Adrenal gland (tissue), 12 donors: Measurements from ENCODE around the gene AHRR. TPM values are rescaled to one million over a fixed set of nuclear protein-coding genes. Genes with fewer than 3 reads are reported as not detected.

Source experiments
- DNase-seq, 7 donors: peaks; one replicate each; pipeline ENCODE4 v3.0.0-alpha.2; 2019 to 2020
- H3K27ac ChIP-seq, 5 donors: fragments of 200-600 bp; sonication (generic) in 4 of 5; 1 replicate in 3 of 5; 2 replicates in 2 of 5; pipeline versions ENCODE4 v1.5.1 to v1.8.0; 2016 to 2020; ENCODE audit warnings: mild to moderate bottlenecking in 1 of 5
- H3K27me3 ChIP-seq: fragments of 200-600 bp; 2 replicates; pipeline ENCODE4 v1.8.0; 2021
- H3K36me3 ChIP-seq, 2 donors: fragments of 200-600 bp; replicated peaks in 1 of 2; 1 replicate in 1 of 2; 2 replicates in 1 of 2; pipeline versions ENCODE4 v1.5.1 to v1.8.0; 2018 to 2022
- H3K4me1 ChIP-seq, 2 donors: fragments of 200-600 bp; replicated peaks in 1 of 2; 1 replicate in 1 of 2; 2 replicates in 1 of 2; pipeline versions ENCODE4 v1.5.1 to v1.8.0; 2018 to 2021
- H3K4me3 ChIP-seq, 4 donors: fragments of 200-600 bp; sonication (generic) in 3 of 4; one replicate each; pipeline ENCODE4 v1.5.1; 2016 to 2018
- H3K9me3 ChIP-seq, 3 donors: fragments of 200-600 bp; sonication (generic) in 1 of 3; replicated peaks in 1 of 3; 1 replicate in 2 of 3; 2 replicates in 1 of 3; pipeline versions ENCODE4 v1.5.1 to v1.8.0; 2016 to 2021
- POLR2A ChIP-seq, 2 donors: fragments of 450-650 bp; IDR thresholded peaks; one replicate each; pipeline ENCODE4 v1.6.1; 2017; ENCODE audit warnings: antibody characterized with exemption in 2 of 2, mild to moderate bottlenecking in 2 of 2, moderate library complexity in 1 of 2
- WGBS, 4 donors: extraction: QIAGEN DNeasy Blood & Tissue Kit in 2 of 4; methylation state at CpG; one replicate each; pipeline versions ENCODE4 v1.1.5 to v1.1.7; 2013 to 2017; 5-methylcytosine and 5-hydroxymethylcytosine counted together
- intact Hi-C, 2 donors: fragments of 100-400 bp; cut with DNase I; formaldehyde crosslinking; loops; one replicate each; pipeline versions ENCODE4 v1.14.1 to v1.15.0; 2022 to 2023
- polyA plus RNA-seq, 3 donors: library from polyadenylated mRNA; stranded (reverse); fragments of 200-250 nt in 2 of 3; fragments of 350-450 nt in 1 of 3; fragmentation: Illumina TruSeq in 1 of 3; extraction: RNeasy Lipid Tissue Mini Kit (QIAGEN cat#74804) in 1 of 3; gene quantifications; one replicate each; pipeline ENCODE4 v1.2.3, GENCODE V29; 2013 to 2014
- total RNA-seq, 9 donors: library from RNA; depleted of rRNA in 4 of 9; stranded (reverse); fragments of >200 nt in 4 of 9; fragments of 120-200 nt in 1 of 9; fragmentation: NEBNext Ultra II Directional in 1 of 9; extraction: Animal tissue kit (Norgen Biotek cat#: 25700) in 1 of 9; gene quantifications; one replicate each; pipeline versions ENCODE4 v1.1.0 to v1.2.4, GENCODE V29; 2013 to 2023
- TF ChIP-seq, protein P1 (sequence below), 6 experiments: fragments of 450-650 bp in 4 of 6; fragments of 200-600 bp in 2 of 6; sonication (generic) in 1 of 6; IDR thresholded peaks; 1 replicate in 5 of 6; 2 replicates in 1 of 6; pipeline versions ENCODE4 v1.5.1 to v1.8.0; 2016 to 2021; ENCODE audit warnings: antibody characterized with exemption in 6 of 6, mild to moderate bottlenecking in 2 of 6, moderate library complexity in 1 of 6
- donor health status: healthy with polysubstance abuse.
- donor health status: Bipolar disorder and iron deficiency.
- donor health status: DM: yes; HTN: yes; CAD: no.
- donor health status: DM: no; HTN: no; CAD: no.
- donor health status: DM: no; HTN: no; CAD: no.
- donor health status: DM: yes; HTN: yes; CAD: no.

The AHRR gene
- total and polyA plus RNA-seq, 12 donors: 0.17 to 3.6 (median 0.99) TPM

DNA sequence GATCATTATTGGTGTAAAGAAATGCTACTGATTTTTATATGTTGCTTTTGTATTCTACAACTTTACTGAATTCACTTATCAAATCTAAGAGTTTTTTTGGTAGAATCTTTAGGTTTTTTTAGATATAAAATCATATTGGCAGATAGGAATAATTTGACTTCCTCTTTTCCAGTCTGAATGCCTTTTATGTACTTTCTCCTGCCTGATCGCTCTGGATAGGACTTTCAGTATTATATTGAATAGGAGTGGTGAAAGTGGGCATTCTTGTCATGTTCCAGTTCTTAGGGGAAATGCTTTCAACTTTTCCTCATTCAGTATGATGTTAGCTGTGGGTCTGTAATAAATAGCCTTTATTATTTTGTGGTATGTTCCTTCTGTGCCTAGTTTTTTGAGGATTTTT lies 8.3 kb downstream of the AHRR start:
- TF ChIP-seq, protein P1, sequence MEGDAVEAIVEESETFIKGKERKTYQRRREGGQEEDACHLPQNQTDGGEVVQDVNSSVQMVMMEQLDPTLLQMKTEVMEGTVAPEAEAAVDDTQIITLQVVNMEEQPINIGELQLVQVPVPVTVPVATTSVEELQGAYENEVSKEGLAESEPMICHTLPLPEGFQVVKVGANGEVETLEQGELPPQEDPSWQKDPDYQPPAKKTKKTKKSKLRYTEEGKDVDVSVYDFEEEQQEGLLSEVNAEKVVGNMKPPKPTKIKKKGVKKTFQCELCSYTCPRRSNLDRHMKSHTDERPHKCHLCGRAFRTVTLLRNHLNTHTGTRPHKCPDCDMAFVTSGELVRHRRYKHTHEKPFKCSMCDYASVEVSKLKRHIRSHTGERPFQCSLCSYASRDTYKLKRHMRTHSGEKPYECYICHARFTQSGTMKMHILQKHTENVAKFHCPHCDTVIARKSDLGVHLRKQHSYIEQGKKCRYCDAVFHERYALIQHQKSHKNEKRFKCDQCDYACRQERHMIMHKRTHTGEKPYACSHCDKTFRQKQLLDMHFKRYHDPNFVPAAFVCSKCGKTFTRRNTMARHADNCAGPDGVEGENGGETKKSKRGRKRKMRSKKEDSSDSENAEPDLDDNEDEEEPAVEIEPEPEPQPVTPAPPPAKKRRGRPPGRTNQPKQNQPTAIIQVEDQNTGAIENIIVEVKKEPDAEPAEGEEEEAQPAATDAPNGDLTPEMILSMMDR (IDR thresholded peaks at IDR 0.05): no peak
- TF ChIP-seq POLR2A (IDR thresholded peaks at IDR 0.05): no peak
- H3K4me3 ChIP-seq: no peak overlapping the region
- H3K27me3 ChIP-seq: no peaks in the 10 kb centered on the region
- H3K4me1 ChIP-seq: no peaks in the 10 kb centered on the region
- no peak for DNase-seq
- 68 to 84% (median 76%) methylated on average over 1 of the region's 1 CpG for WGBS, 4 donors
- H3K27ac ChIP-seq: no peak overlapping the region
- no peaks in the 10 kb centered on the region for H3K36me3 ChIP-seq
- intact Hi-C loops: no loop called here
- H3K9me3 ChIP-seq: no peaks in the 10 kb centered on the region

DNA sequence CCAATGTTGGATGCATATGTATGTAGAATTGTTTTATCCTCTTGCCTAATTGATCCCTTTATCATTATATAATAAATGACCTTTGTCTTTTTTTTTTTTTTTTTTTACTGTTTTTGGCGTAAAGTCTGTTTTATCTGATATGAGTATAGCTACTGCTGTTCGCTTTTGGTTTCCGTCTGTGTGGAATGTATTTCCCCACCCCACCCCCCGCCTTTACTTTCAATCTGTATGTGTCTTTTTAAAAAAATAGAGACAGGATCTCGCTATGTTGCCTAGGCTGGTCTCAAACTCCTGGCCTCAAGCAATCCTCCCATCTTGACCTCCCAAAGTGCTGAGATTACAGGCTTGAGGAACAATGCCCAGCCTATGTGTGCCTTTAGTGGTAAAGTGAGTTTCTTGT lies 11.3 kb downstream of the AHRR start:
- WGBS, 4 donors: 82 to 94% (median 88%) methylated on average over 5 of the region's 5 CpGs
- Histone ChIP-seq H3K4me1 (no peaks in the 10 kb centered on the region), H3K27me3 (no peaks in the 10 kb centered on the region), H3K36me3 (no peaks in the 10 kb centered on the region), H3K9me3 (no peaks in the 10 kb centered on the region), H3K27ac (no peak overlapping the region), H3K4me3 (no peak overlapping the region)
- TF ChIP-seq, protein P1 (IDR thresholded peaks at IDR 0.05): no peak
- TF ChIP-seq POLR2A (IDR thresholded peaks at IDR 0.05): no peak
- intact Hi-C loops: no loop called here
- no peak for DNase-seq

DNA sequence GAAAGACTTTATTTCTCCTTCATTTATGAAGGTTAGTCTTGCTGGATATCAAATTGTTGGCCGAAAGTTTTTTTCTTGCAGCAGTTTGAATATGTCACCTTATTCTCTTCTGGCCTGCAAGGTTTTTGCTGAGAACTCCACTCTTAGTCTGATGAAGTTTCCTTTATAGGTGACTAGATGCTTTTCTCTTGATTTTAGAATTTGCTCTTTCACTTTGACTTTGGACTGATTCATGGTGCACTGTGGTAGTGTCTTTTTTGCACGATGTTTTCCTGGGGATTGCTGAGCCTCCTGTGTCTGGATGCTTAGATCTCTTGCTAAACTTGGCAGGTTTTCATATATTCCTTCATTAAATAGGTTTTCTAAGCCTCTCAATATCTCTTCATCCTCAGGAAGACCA lies 12.4 kb downstream of the AHRR start:
- WGBS, 4 donors: 83 to 91% (median 87%) methylated on average over 2 of the region's 2 CpGs
- no peak overlapping the region for H3K27ac ChIP-seq
- H3K9me3 ChIP-seq: no peaks in the 10 kb centered on the region
- H3K36me3 ChIP-seq: no peaks in the 10 kb centered on the region
- intact Hi-C loops: no loop called here
- TF ChIP-seq POLR2A (IDR thresholded peaks at IDR 0.05): no peak
- TF ChIP-seq, protein P1 (IDR thresholded peaks at IDR 0.05): no peak
- no peaks in the 10 kb centered on the region for H3K27me3 ChIP-seq
- no peak overlapping the region for H3K4me3 ChIP-seq
- H3K4me1 ChIP-seq: no peaks in the 10 kb centered on the region
- no peak for DNase-seq

DNA sequence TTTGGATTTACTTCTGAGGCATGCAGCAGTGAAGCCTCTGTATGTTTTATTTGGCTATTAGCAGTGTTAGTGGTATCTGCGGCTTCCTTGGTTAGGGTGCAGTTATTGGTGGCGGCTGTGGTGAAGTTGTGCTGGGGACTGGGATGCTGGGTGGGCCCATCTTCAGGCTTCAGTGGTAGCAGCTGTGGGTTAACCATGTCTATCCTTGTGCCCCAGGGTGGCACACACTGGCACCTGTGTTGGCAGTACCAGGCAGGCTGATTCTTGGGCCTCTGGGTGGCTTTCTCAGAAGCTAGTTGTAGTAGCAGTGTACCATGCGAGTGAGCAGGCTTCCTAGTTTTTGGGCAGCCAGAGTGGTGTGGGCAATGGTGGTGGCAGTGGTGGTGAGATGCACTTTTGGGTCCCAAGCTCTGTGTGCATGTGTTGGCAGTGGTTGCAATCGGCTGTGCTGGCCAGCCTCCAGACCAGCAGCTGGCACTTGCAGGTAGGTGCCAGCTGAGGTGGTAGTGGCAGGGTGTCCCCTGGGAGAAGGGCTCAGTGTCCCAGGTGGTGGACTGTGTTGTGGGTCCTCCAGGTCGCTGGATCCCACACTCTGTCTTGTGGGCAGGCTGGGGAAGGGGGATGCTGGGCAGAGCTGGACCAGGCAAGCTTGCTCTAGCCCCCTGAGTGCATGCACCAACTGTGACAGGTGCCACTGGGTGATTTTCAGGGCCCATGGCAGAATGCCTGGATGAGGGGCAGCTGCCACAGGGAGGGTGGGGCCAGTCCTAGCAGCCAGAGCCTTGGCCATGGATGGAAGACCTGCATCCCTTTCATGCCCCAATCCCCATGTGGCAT lies 13.6 kb downstream of the AHRR start:
- no peak overlapping the region for H3K27ac ChIP-seq
- no peak overlapping the region for H3K4me3 ChIP-seq
- no peaks in the 10 kb centered on the region for H3K4me1 ChIP-seq
- DNase-seq: no peak
- intact Hi-C loops: no loop called here
- no peaks in the 10 kb centered on the region for H3K27me3 ChIP-seq
- TF ChIP-seq, protein P1 (IDR thresholded peaks at IDR 0.05): no peak
- no peak for TF ChIP-seq POLR2A (IDR thresholded peaks at IDR 0.05)
- H3K36me3 ChIP-seq: no peaks in the 10 kb centered on the region
- no peaks in the 10 kb centered on the region for H3K9me3 ChIP-seq
- WGBS, 4 donors: 78 to 94% (median 88%) methylated on average over 3 to 5 of the region's 5 CpGs
